Activated effector memory CD4-positive, alpha-beta T cell treated with anti-CD3 and anti-CD28 coated beads, Interleukin-2, amount 50 U/mL, for 16 hours (primary cell): ENCODE measurements around the gene COX7A1.
"Not testable (repeated sequence)": the region's sequence is repeated elsewhere in the genome, so short reads cannot be mapped to it uniquely, and the experiment has no call there.

Experiments
- DNase-seq: peaks from one replicate; pipeline ENCODE4 v3.0.0-alpha.2; 2020

The COX7A1 gene

DNA sequence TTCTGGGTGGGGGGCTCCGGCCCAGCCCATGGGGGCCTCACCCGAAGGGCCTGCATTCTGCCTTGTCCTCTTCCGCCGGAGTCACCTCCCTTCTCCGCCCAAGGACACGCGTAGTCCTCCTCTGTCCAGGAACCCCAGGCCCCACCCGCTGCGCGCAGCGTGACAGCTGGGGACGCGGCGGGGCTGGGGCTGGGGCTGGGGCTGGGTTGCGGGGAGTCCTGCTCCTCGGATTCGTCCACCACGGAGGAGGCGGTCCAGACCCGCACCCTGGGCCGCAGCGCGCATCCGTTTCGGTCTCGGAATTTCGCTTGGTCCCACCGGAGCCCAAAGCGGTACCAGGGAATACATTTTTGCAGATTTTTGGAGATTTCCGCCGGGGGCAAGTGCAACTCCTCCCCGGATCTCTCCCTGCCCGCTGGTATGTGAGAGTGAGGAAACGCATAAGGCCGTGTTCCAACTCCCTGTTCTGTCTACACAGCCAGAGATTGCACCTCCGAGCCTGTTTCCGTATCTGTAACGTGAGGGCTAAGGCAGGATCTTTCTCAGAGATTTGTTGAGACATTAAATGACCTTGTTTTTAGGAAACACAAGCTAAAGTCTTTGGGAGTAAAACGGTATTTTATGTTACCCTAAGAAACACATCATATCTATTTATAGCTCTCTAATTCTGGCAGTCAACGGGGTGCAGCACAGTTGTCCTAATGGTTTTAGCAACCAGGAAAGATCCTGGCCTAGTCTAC is at the start of gene COX7A1:
Gene COX7A1, minus strand, starts transcription at position 96 of the 740 bp plus-strand sequence. Its CDS starts 40 bp downstream, at position 56.
- DNase-seq: no peak

DNA sequence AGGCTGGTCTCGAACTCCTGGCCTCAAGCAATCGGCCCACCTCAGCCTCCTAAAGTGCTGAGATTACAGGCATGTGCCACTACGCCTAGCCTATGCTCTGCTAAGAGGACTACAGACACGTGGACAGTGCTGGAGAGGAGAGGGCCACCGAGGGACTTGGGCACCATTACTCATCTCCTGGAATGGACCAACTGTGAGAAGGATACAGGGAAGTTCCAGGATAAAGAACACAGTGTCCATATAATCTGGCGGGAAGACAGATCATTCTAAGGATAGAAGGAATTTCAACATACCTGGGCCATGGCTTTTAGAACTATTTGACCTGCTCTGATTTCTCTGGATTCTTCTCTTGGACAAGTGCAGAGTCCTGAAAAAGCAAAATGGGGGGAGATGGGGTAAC is 49.4 kb upstream of the COX7A1 start:
- DNase-seq: no peak

DNA sequence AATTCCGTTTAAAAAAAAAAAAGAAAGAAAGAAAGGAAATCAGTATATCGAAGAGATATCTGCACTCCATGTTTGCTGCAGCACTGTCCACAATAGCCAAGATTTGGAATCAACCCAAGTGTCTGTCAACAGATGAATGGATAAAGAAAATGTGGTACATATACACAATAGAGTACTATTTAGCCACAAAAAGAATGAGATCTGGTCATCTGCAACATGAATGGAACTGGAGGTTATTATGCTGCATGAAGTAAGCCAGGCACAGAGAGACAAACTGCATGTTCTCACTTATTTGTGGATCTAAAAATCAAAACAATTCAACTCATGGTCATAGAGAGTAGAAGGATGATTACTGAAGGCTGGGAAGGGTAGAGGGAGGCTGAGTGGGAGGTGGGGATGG is 45.9 kb upstream of the COX7A1 start:
- no peak for DNase-seq

DNA sequence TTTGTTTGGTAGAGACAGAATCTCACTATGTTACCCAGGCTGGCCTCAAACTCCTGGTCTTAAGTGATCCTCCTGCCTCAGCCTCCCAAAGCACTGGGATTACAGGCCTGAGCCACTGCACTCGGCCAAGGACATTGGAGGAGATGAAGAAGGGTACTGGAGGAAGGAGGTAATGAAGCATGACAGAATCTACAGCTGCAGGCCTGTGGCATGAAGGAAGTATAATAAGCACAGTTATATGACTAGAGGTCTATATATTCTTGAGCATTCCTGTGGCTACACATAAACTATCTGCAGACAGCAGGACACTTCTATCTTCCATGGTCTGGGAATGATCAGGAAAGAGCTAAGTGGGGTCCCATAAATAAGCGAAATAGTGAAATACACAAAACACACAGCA is 44.0 kb upstream of the COX7A1 start:
- no peak for DNase-seq

DNA sequence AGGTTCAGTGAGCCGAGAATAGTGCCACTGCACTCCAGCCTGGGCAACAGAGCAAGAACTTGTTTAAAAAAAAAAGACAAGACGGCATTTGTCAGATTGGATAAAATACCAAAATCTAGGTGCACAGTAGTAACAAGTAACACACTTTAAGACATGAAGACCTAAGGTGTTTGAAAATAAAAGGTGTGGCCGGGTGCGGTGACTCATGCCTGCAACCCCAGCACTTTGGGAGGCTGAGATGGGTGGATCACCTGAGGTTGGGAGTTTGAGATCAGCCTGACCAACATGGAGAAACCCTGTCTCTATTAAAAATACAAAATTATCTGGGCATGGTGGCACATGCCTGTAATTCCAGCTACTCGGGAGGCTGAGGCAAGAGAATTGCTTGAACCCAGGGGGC is 34.5 kb upstream of the COX7A1 start:
- DNase-seq: not testable (repeated sequence)

DNA sequence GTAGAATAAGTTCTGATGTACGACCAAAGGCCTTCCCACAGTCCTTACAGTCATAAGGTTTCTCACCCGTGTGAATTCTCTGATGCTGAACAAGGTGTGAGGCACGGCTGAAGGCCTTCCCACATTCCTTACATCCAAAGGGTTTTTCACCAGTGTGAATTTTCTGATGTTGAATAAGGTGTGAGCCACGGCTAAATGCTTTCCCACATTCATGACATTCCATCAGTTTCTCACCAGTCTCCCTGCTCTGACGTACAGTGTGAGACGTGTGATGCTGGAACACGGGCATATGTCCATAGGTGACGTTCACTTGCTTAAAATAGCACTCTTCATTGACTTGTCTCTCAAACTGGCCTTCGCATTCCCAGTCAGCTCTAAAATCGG is 31.0 kb upstream of the COX7A1 start:
- DNase-seq: no peak

DNA sequence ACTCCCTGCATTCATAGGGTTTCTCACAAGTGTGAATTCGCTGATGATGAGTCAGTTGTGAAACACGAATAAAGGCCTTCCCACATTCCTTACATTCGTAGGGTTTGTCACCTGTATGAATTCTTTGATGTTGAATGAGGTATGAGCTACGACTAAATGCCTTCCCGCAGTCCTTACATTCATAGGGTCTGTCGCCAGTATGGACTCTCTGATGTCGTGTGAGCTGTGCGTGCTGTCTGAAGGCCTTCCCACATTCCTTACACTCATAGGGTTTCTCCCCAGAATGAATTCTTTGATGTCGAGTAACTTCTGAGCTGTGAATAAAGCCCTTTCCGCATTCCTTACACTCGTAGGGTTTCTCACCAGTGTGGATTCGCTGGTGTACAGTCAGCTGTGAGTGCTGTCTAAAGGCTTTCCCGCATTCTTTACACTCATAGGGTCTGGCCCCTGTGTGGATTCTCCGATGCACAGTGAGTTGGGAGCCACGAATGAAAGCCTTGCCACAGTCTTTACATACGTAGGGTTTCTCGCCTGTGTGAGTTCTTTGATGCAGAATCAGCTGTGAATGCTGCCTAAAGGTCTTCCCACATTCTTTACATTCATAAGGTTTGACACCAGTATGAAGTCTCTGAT is 30.5 kb upstream of the COX7A1 start:
- DNase-seq: no peak

DNA sequence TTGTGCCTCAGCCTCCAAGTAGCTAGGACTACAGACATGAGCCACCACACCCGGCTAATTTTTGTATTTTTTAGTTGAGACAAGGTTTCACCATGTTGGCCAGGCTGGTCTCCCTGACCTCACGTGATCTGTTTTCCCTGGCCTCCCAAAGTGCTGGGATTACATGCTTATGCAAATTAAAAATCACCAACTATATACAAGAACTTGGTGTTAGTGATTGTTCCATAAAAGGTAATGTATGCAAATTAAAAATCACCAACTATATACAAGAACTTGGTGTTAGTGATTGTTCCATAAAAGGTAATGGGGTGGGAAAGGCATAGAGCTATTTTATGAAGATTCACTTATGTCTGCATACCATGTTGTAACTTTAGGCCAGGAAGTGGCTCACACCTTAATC is 26.8 kb upstream of the COX7A1 start:
- not testable (repeated sequence) for DNase-seq

DNA sequence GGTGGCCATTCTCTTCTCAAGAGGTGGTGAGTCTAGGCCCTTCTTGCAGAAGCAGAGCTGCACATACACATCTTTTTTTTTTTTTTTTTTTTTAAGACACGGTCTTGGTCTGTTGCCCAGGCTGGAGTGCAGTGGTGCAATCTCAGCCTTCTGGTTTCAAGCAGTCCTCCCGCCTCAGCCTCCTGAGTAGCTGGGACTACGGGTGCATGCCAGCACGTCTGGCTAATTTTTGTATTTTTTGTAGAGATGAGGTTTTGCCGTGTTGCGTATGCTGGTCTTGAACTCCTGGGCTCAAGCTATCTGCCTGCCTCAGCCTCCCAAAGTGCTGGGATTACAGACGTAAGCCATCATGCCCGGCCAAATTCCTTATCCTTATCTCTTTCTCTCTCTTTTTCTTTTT is 21.6 kb upstream of the COX7A1 start:
- DNase-seq: not testable (repeated sequence)

DNA sequence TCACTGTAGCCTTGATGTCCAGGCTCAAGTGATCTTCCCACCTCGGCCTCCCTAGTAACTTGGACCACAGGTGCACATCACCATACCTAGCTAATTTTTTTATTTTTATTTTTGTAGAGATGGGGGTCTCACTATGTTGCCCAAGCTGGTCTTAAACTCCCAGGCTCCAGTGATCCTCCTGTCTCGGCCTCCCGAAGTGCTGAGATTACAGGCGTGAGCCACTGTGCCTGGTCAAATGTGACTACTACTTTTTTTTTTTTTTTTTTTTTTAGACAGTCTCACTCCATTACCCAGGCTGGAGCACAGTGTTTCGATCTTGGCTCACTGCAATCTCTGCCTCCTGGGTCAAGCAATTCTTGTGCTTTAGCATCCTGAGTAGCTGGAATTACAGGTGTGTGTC is 20.6 kb upstream of the COX7A1 start:
- no peak for DNase-seq

DNA sequence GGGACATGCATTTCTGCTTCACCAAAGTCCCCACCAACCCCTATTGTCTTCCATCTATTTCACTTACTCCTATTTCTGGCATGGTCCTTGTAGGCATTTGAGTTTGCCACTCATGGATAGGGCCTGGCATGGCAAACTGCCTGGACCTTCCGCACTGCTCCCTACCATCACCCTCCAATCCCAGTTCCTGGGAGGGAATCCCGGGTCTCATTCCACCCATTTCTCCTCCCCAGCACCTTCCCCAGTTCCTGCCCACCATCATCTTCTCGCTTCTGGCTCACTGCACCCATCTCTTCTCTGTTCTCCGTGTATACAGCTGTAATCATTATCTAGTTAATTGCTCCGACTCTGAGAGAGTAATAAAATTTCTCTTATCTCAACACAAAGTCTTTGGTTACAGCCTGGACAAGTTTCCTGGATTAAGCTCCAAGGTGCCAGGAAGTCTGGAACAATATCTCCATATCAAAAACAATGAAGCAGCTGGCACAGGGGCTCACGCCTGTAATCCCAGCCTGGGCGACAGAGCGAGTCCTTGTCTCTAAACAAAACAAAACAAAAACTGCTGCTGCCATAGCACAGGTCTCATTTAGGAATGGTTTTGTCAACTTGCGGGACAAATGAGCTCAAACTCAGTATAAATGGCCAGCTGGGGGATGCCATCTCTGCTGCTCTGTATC is 17.0 kb upstream of the COX7A1 start:
- DNase-seq: no peak

DNA sequence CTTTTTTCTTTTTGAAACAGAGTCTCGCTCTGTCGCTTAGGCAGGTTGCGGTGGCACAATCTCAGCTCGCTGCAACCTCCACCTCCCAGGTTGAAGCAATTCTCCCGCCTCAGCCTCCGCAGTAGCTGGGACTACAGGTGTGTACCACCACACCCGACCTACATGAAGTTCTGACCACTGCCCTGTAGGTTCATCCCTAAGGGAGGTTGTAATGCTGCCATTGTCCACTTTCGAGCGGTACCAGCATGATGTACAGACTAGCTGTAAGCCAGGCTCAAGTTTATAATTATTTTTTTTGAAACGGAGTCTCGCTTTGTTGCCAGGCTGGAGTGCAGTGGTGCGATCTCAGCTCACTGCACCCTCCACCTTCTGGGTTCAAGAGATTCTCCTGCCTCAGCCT is 11.6 kb upstream of the COX7A1 start:
- no peak for DNase-seq

DNA sequence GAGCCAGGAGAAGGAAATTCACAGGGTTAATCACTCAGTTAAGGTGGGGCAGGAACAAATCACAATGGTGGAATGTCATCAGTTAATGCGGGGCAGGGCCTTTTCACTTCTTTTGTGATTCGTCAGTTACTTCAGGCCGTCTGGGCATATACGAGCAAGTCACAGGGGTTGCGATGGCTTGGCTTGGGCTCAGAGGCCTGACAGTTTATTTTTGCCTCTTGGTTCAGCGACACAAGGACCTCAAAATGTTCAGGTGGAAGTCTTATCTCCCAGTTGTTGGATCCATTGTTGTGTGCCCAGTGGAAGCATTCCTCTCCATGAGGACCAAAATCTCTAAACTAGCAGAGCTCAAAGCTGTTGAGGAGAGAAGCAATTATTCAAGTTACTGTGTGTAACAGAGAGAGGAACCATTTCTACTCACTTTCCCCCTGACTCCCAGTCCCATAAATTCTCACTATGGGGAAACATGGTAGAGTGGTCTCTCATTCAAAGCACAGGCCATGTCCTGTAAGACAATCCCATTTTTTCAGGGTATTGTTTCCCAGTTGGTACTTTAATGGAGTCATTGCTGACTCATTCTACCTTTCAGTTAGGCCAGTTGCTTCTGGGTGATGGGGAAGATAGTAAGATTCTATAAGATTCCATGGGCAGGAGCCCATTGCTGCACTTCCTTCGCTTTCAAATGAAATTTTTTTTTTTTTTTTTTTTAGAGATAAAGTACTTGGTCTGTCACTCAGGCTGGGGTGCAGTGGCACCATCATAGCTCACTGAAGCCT is 8.8 kb upstream of the COX7A1 start:
- no peak for DNase-seq

DNA sequence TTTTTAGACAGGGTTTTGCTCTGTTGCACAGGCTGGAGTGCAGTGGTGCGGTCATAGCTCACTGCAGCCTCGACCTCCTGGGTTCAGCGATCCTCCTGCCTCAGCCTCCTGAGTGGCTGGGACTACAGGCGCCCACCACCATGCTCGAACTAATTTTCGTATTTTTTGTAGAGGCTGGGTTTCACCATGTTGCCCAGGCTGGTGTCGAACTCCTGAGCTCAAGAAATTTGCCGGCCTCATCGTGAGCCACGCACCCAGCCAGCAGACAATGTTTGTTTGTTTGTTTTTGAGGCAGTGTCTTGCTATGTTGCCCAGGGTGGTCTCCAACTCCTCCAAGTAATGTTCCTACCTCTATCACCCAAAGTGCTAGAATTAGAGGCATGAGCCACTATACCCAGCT is 879 bp upstream of the COX7A1 start:
- DNase-seq: no peak

DNA sequence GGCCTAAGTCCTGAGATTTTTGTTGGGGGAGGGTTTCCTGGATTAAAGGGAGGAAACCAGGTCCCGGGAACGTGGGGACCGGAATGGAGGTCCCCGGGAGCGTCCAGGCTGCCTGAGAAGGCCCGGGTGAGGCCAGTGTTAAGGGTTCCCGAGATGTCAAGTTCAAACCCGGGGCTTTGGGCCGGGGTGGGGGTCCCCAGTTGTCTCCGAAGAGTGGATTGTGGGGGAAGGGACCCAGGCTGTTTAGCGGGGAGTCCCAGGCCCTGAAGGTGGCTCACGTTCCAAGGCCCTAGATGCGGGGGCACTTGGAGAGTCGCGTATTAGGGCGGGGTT is 262 bp downstream of the COX7A1 start:
- no peak for DNase-seq

DNA sequence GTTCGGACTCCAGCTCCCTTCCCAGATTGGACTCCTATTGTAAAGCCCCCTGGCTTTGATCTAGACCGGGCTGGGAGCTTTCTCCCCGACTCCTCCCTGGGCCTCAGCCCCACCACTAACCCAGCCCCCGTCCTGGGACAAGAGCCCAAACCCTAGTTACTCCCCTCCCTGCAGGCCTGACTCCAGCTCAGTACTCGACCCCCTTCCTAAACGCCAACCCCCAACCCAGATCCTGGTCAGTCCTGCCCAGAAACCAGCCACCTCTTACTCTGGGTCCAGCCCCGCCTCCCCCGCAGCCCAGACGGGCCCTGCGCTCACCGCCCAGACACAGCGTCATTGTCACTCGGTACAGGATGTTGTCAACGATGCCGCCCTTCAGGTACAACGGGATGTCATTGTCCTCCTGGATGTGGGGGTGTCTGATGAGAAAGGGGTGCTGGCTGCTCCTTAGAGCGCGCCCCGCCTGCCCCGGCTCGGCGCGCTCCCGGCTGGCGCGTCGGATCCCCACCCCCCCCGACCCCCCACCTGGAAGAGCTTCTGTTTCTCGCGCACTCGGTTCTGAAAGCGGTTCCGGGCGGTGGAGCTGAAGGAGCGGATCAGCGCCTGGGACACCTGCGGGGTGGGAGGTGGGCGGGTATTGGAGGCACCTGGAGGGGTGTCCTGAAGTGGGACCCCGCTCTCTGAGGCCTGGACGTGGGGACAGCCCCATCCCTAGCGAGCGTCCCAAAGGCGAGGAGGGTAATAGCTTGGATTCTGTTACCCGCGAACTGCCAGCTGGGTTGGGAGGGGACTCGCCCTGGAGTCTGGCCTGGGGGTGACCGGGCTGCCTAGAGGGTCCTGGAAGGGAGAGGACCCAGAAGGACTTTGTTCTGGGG is 866 bp downstream of the COX7A1 start:
- no peak for DNase-seq

DNA sequence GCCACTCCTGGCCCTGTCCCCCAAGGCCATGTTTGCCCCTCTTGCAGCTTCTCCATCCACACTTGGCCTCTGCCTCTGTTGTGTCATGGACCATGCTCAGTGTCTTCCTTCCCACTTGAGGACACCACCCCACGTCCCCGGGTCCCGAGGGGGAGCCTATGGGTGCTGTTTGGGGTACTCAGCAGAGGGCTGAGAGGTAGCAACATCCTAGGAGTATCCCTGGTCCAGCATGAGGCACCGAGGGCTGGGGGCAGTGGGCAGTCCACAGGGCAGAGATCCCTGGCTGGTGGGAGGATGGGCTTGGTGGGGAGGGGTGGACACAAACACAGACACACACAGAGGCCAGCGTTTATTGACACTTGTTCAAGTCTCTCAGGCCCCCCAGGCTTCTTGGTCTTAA is 1.7 kb downstream of the COX7A1 start:
- DNase-seq: no peak

DNA sequence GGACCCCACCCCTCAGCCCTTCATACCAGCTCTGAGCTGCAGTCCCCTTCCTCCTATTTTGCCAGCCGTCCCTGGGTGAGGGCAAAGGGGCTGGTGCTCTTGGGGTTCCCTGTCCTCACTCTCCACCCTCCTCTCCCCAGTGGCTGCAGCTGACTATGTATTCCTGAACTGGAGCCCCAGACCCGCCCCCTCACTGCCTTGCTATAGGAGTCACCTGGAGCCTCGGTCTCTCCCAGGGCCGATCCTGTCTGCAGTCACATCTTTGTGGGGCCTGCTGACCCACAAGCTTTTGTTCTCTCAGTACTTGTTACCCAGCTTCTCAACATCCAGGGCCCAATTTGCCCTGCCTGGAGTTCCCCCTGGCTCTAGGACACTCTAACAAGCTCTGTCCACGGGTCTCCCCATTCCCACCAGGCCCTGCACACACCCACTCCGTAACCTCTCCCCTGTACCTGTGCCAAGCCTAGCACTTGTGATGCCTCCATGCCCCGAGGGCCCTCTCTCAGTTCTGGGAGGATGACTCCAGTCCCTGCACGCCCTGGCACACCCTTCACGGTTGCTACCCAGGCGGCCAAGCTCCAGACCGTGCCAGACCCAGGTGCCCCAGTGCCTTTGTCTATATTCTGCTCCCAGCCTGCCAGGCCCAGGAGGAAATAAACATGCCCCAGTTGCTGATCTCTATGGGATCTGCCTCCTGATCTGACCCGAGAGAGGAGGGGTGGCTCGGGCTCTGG is 2.4 kb downstream of the COX7A1 start:
- DNase-seq: no peak

DNA sequence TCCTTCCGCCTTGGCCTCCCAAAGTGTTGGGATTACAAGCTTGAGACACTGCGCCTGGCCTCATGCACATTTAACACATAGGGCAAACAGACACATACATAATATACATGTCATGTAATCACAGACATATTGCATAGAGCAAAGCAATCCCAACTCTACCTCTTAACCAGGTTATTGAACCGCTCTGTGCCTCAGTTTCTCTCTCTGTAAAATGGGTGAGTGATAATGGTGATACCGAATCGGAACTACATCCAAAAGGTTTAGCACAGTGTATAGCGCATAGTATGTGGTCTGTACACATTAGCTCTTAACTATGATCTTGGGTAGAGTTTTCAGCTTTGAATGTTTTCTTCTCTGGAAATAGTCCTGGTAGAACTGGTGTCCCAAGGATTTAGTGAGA is 7.6 kb downstream of the COX7A1 start:
- no peak for DNase-seq

DNA sequence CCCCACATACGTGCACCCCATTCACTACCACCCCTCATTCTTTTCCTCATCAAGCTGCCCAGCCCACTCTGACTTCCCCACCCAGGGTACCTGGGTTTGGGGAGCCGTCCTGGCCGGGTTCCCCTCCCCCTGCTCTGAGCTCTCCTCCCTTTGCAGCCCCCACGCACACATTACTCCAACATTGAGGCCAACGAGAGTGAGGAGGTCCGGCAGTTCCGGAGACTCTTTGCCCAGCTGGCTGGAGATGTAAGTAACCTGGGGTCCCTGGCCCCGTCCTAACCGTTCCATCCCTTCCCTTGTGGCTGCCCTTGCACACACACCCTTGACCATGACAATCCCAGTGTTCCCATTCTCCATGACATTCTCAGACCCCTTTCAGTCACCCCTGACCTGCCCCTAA is 9.8 kb downstream of the COX7A1 start:
- no peak for DNase-seq

DNA sequence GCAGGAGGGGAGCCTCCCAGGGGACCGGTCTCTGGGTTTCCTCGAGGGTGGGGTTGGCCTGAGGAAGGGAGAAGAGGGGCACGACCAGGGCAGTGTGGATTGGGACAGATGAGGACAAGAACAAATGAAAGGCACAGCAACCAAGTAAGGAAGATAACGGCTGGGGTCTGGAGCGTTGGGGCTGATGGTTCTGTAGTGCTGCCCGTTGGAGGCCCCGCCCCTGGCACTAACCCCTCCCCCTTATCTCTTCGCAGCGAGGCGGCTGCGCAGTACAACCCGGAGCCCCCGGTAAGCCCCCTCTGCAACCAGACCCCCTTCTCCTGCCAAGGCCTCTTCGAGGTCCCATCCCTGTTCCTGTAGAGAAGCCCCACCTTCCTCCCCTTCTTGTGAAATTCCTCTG is 10.2 kb downstream of the COX7A1 start:
- DNase-seq: no peak
